ENCODE measurements around the gene GALE.
"Not testable (repeated sequence)": the region's sequence is repeated elsewhere in the genome, so short reads cannot be mapped to it uniquely, and the experiment has no call there.

Gene GALE

DNA sequence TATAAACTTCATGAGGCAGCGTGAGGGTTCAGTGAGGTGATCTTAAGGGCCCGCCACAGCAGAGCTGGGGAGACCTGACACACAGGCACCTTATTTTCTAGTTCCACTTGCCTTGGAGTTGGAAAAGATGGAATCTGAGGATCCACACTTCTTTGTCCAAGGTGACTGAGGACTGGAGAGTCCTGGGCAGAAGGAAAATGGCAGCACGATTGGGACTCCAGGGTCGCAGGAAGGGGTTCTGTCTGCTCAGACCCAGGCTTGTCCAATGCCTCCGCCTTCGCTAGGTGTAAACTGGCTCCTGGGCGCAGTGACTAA is 1.3 kb downstream of the GALE start:
- Histone ChIP-seq H3K4me3 (ENCODE audit: low read length) (no peak overlapping the region; the same call in 1 of the 2 replicates), H3K4me1 (ENCODE audit: control insufficient read depth, insufficient read depth, low read length) (peaks cover 5% of the 10 kb centered on the region; the same call in 1 of the 2 replicates), H3K27ac (ENCODE audit: low read length) (no peak overlapping the region), H3K36me3 (ENCODE audit: control insufficient read depth, insufficient read depth, low read length) (peaks cover 32% of the 10 kb centered on the region), H3K9me3 (ENCODE audit: control insufficient read depth, insufficient read depth, low read length) (no peaks in the 10 kb centered on the region), H3K27me3 (ENCODE audit: control insufficient read depth, insufficient read depth, low read length) (no peaks in the 10 kb centered on the region)
- WGBS (ENCODE audit: insufficient coverage, insufficient read length) = no CpG with 5 or more reads among the region's 7 CpGs
- DNase-seq (ENCODE audit: low read depth, low spot score) = no peak

GRCh38 chr1:23798662-23799142 is 1.9 kb downstream of the GALE start:
- WGBS (ENCODE audit: insufficient coverage, insufficient read length) = no CpG with 5 or more reads among the region's 12 CpGs
- H3K36me3 ChIP-seq (ENCODE audit: control insufficient read depth, insufficient read depth, low read length) = peaks cover 34% of the 10 kb centered on the region
- H3K27me3 ChIP-seq (ENCODE audit: control insufficient read depth, insufficient read depth, low read length) = no peaks in the 10 kb centered on the region
- H3K4me1 ChIP-seq (ENCODE audit: control insufficient read depth, insufficient read depth, low read length) = peaks cover 5% of the 10 kb centered on the region; the same call in 1 of the 2 replicates
- H3K4me3 ChIP-seq (ENCODE audit: low read length) = no peak overlapping the region
- no peak for DNase-seq (ENCODE audit: low read depth, low spot score)
- H3K9me3 ChIP-seq (ENCODE audit: control insufficient read depth, insufficient read depth, low read length) = no peaks in the 10 kb centered on the region
- no peak overlapping the region for H3K27ac ChIP-seq (ENCODE audit: low read length)

- Histone ChIP-seq H3K27me3 (ENCODE audit: control insufficient read depth, insufficient read depth, low read length) (no peaks in the 10 kb centered on the region), H3K4me3 (ENCODE audit: low read length) (no peak overlapping the region), H3K4me1 (ENCODE audit: control insufficient read depth, insufficient read depth, low read length) (peaks cover 5% of the 10 kb centered on the region; the same call in 1 of the 2 replicates), H3K27ac (ENCODE audit: low read length) (no peak overlapping the region), H3K9me3 (ENCODE audit: control insufficient read depth, insufficient read depth, low read length) (no peaks in the 10 kb centered on the region), H3K36me3 (ENCODE audit: control insufficient read depth, insufficient read depth, low read length) (peaks cover 40% of the 10 kb centered on the region)
- no CpG with 5 or more reads among the region's 20 CpGs for WGBS (ENCODE audit: insufficient coverage, insufficient read length)
- DNase-seq (ENCODE audit: low read depth, low spot score) = no peak
Observed at GRCh38 chr1:23797478-23798448, 2.8 kb downstream of the GALE start.

GRCh38 chr1:23796466-23797271 is 3.9 kb downstream of the GALE start:
- peaks cover 40% of the 10 kb centered on the region for H3K36me3 ChIP-seq (ENCODE audit: control insufficient read depth, insufficient read depth, low read length)
- WGBS (ENCODE audit: insufficient coverage, insufficient read length) = no CpG with 5 or more reads among the region's 17 CpGs
- peaks cover 7% of the 10 kb centered on the region; the same call in 1 of the 2 replicates for H3K4me1 ChIP-seq (ENCODE audit: control insufficient read depth, insufficient read depth, low read length)
- DNase-seq (ENCODE audit: low read depth, low spot score) = no peak
- no peaks in the 10 kb centered on the region for H3K27me3 ChIP-seq (ENCODE audit: control insufficient read depth, insufficient read depth, low read length)
- no peak overlapping the region for H3K4me3 ChIP-seq (ENCODE audit: low read length)
- no peaks in the 10 kb centered on the region for H3K9me3 ChIP-seq (ENCODE audit: control insufficient read depth, insufficient read depth, low read length)
- H3K27ac ChIP-seq (ENCODE audit: low read length) = no peak overlapping the region

- peaks cover 7% of the 10 kb centered on the region; the same call in 1 of the 2 replicates for H3K4me1 ChIP-seq (ENCODE audit: control insufficient read depth, insufficient read depth, low read length)
- DNase-seq (ENCODE audit: low read depth, low spot score) = no peak
- H3K4me3 ChIP-seq (ENCODE audit: low read length) = no peak overlapping the region
- H3K27me3 ChIP-seq (ENCODE audit: control insufficient read depth, insufficient read depth, low read length) = no peaks in the 10 kb centered on the region
- peaks cover 40% of the 10 kb centered on the region for H3K36me3 ChIP-seq (ENCODE audit: control insufficient read depth, insufficient read depth, low read length)
- WGBS (ENCODE audit: insufficient coverage, insufficient read length) = no CpG with 5 or more reads among the region's 16 CpGs
- no peak overlapping the region for H3K27ac ChIP-seq (ENCODE audit: low read length)
- H3K9me3 ChIP-seq (ENCODE audit: control insufficient read depth, insufficient read depth, low read length) = no peaks in the 10 kb centered on the region
Observed at GRCh38 chr1:23795676-23796465, 4.7 kb downstream of the GALE start.

DNA sequence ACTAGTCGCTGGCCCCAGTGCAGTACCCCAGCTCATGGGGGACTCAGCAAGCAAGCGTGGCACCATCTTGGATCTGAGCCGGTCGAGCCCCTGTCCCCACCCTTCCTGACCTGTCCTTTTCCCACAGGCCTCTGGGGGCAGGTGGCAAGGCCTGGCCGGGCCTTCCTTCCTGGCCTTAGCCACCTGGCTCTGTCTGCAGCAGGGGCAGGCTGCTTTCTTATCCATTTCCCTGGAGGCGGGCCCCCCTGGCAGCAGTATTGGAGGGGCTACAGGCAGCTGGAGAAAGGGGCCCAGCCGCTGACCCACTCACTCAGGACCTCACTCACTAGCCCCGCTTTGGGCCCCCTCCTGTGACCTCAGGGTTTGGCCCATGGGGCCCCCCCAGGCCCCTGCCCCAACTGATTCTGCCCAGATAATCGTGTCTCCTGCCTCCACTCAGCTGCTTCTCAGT is 5.8 kb downstream of the GALE start:
- H3K9me3 ChIP-seq (ENCODE audit: control insufficient read depth, insufficient read depth, low read length); H3K27me3 ChIP-seq (ENCODE audit: control insufficient read depth, insufficient read depth, low read length); H3K4me1 ChIP-seq (ENCODE audit: control insufficient read depth, insufficient read depth, low read length); DNase-seq (ENCODE audit: low read depth, low spot score); H3K27ac ChIP-seq (ENCODE audit: low read length); H3K4me3 ChIP-seq (ENCODE audit: low read length): not testable (repeated sequence)
- no CpG with 5 or more reads among the region's 9 CpGs for WGBS (ENCODE audit: insufficient coverage, insufficient read length)
- peaks cover 40% of the 10 kb centered on the region for H3K36me3 ChIP-seq (ENCODE audit: control insufficient read depth, insufficient read depth, low read length)

- Histone ChIP-seq H3K27ac (ENCODE audit: low read length) (no peak overlapping the region), H3K36me3 (ENCODE audit: control insufficient read depth, insufficient read depth, low read length) (peaks cover 40% of the 10 kb centered on the region), H3K4me1 (ENCODE audit: control insufficient read depth, insufficient read depth, low read length) (peaks cover 7% of the 10 kb centered on the region; the same call in 1 of the 2 replicates), H3K9me3 (ENCODE audit: control insufficient read depth, insufficient read depth, low read length) (no peaks in the 10 kb centered on the region), H3K27me3 (ENCODE audit: control insufficient read depth, insufficient read depth, low read length) (no peaks in the 10 kb centered on the region), H3K4me3 (ENCODE audit: low read length) (no peak overlapping the region)
- DNase-seq (ENCODE audit: low read depth, low spot score) = no peak
- WGBS (ENCODE audit: insufficient coverage, insufficient read length) = no CpG with 5 or more reads among the region's 21 CpGs
Observed at GRCh38 chr1:23793861-23794731, 6.5 kb downstream of the GALE start.

- Histone ChIP-seq H3K27me3 (ENCODE audit: control insufficient read depth, insufficient read depth, low read length) (no peaks in the 10 kb centered on the region), H3K4me3 (ENCODE audit: low read length) (no peak overlapping the region), H3K36me3 (ENCODE audit: control insufficient read depth, insufficient read depth, low read length) (peaks cover 34% of the 10 kb centered on the region), H3K27ac (ENCODE audit: low read length) (no peak overlapping the region), H3K9me3 (ENCODE audit: control insufficient read depth, insufficient read depth, low read length) (no peaks in the 10 kb centered on the region), H3K4me1 (ENCODE audit: control insufficient read depth, insufficient read depth, low read length) (0 out of 2 replicates have a peak, but pooled peaks cover 3% of the 10 kb centered on the region)
- WGBS (ENCODE audit: insufficient coverage, insufficient read length) = no CpG with 5 or more reads among the region's 16 CpGs
- DNase-seq (ENCODE audit: low read depth, low spot score) = no peak
Observed at GRCh38 chr1:23793018-23793781, 7.4 kb downstream of the GALE start.

Measured in iPS DF 6.9 (cell line).